Right ventricle myocardium superior (tissue), 1 donor: Measurements from ENCODE around the gene FOXP1. TPM values are rescaled to one million over a fixed set of nuclear protein-coding genes. Genes with fewer than 3 reads are reported as not detected.
A peak's percentile ranks its signal among the peaks of the same experiment; 100 is the strongest.

Source experiments
- ATAC-seq: fragments of 200-7000 bp; cut with Tn5 transposase; one replicate; pipeline ENCODE4 v1.9.1; 2020; ENCODE audit warnings: mild to moderate bottlenecking; ENCODE audit not compliant: poor library complexity
- DNase-seq: peaks from one replicate; pipeline ENCODE4 v3.0.0-alpha.2; 2020
- intact Hi-C: fragments of 100-400 bp; cut with DNase I; formaldehyde crosslinking; loops from one replicate; pipeline ENCODE4 v1.11.2; 2022
- total RNA-seq: library from RNA; stranded (reverse); fragmentation: NEBNext Ultra II Directional; extraction: Animal tissue kit (Norgen Biotek cat#: 25700); gene quantifications from one replicate; pipeline ENCODE4 v1.2.1, GENCODE V29; 2021
- donor health status: DM: no; HTN: yes; CAD: no; lungs with severe emphysema.

FOXP1 gene
- total RNA-seq, 1 donor from 2014 or later = 36.3 TPM

GRCh38 chr3:71152039-71152891 lies 431.3 kb downstream of the FOXP1 start:
- no peak for ATAC-seq
- intact Hi-C loops = no loop called here
- no peak for DNase-seq

DNA sequence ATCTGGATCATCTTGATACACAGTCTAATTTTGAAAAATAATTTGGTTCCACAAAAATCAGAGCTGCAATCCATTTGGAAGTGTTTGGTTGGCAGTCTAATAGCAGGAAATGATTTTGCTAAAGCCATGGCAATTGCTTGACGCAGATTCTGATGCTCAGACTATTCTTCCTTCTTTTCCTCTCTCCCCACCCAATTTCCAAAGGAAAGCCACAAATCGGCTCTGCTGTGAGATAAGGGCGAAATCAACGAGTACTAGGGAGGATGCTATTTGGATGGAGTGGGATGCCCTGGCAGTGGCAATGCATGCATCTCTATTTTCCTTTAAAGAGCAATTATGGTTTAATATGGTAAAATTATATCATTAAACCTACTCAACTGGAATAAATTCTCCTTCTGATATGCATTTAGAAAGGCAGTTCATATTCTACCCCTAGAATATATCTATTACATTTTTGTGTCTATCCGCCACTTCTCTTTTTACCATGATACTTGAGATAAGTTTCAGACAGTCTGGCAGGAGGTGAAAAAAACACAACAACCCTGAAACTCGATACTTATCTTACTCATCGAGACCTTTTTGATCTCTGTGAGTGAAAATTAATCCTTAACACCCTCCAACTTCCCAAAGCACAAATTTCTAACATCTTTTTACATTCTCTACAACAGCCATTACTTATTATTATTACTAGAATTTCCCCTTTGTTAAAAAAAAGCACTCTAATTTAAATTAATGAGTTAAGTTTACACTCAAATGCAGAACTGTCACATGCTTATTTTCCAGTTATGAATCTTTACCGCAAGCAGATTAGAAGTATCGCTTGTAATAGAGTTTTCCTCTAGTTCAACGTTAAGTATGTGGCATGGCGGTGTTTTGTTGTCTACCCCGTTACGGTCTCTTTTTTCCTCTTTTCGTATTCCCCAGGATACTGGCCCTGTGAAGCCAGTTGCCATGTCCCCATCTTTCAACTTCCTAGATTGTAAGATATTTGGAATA lies 433.3 kb downstream of the FOXP1 start:
- intact Hi-C loops = no loop called here
- DNase-seq (no peak), ATAC-seq (no peak)

- intact Hi-C loops = no loop called here
- DNase-seq (no peak), ATAC-seq (no peak)
These were observed 435.0 kb downstream of the FOXP1 start for GRCh38 chr3:71148455-71149060.

GRCh38 chr3:71146673-71147072 lies 436.9 kb downstream of the FOXP1 start:
- no peak for DNase-seq
- no peak for ATAC-seq
- intact Hi-C loops = no loop called here

GRCh38 chr3:71145954-71146353 lies 437.6 kb downstream of the FOXP1 start:
- DNase-seq = no peak
- intact Hi-C loops = no loop called here
- no peak for ATAC-seq

GRCh38 chr3:71144525-71145253 lies 438.8 kb downstream of the FOXP1 start:
- intact Hi-C loops = no loop called here
- no peak for ATAC-seq
- no peak for DNase-seq

DNA sequence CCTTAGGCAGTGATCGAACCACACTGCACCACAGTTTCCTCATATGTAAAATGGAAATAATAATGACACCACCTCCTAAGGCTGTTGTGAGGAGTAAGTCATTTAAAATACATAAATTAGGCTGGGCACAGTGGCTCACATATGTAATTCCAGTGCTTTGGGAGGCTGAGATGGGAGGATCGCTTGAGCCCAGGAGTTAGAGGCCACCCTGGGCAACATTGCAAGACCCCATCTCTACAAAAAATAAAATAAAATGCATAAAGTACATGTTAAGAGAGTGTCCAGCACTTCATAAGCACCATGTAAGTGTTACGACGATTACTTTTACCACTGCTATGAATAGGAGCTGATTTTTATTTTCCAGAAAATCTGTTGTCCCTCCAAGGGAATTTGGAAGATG lies 440.0 kb downstream of the FOXP1 start:
- no peak for DNase-seq
- intact Hi-C loops = no loop called here
- no peak for ATAC-seq

GRCh38 chr3:71142441-71143161 lies 440.9 kb downstream of the FOXP1 start:
- DNase-seq (no peak), ATAC-seq (peak; percentile 39)
- intact Hi-C loops = no loop called here

GRCh38 chr3:71140477-71140876 lies 443.1 kb downstream of the FOXP1 start:
- no peak for ATAC-seq
- no peak for DNase-seq
- intact Hi-C loops = no loop called here

- DNase-seq (no peak), ATAC-seq (no peak)
- intact Hi-C loops = no loop called here
These were observed 444.0 kb downstream of the FOXP1 start for GRCh38 chr3:71139496-71139895.

- intact Hi-C loops = no loop called here
- ATAC-seq (no peak), DNase-seq (no peak)
These were observed 445.1 kb downstream of the FOXP1 start for GRCh38 chr3:71138410-71138809.

DNA sequence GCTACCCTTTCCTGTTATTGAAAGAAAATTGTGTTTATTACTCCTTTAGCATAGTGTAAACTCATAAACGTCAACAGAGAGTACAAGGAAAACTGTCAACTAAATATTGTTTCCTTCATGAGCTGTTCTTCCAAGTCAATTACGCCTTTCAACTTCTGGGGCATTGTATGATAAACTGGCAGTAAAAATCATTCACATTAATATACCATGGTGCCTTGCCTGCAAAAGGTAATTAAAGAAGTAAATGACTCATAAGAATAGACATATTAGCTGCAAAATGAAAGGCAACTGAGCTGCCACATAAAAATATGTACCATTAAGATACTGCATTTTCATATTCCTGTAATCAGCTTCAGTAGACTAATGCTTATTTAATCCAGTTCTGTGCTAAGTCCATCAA lies 447.3 kb downstream of the FOXP1 start:
- ATAC-seq (no peak), DNase-seq (no peak)
- intact Hi-C loops = no loop called here

DNA sequence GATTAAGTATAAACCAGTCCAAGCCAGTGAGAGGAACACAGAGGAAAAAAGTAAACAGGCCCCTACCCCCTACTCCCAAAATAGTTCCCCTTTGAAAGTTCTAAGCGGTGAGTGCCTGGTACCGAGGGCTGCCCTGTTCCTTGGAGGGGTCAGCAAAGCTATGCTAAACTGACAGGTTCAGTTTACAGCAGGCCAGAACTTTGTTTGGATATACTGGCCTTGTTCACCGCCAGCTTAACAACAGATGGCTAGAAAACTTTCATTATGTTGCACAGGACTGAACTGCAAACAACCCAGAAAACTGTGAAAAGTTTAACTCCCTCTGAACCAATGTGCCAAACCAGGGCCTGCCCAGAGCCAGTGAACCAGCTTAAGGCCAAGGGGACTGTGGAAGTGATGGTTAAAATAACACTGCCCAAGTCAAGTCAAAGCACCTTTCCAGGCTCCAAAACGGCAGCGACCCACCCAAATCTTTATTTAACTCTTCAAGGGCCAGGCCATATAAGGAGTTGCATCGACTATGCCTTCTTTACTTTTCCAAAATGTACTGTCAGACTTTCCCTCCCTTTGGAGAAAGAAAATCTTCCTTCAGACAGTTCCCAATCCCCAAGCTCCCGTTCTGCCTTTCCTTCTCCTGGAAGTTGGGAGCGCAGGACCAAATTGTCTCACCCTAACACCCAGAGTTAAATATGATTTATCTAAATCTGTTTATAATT lies 448.0 kb downstream of the FOXP1 start:
- DNase-seq (no peak), ATAC-seq (no peak)
- intact Hi-C loops = no loop called here

- ATAC-seq = no peak
- intact Hi-C loops = no loop called here
These were observed 449.0 kb downstream of the FOXP1 start for GRCh38 chr3:71134521-71134920.

DNA sequence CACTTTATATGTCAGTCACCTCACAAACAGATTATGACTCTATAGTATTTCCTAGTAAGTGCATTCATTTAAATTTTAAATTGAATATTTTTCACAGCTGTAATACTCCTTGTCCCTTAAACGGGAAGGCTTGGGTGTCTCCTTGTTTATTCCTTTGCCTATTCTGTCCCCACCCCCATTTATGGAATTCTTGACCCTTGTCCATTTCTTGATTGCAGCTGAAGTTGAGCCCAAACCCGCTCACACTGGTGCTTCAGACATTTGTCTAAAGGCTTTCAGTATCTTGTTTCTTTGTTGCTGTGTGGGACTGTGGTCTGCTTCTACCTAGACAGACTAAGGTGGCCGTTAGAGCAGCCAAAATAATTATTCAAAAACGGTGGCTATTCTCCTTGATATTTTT lies 449.7 kb downstream of the FOXP1 start:
- DNase-seq (no peak), ATAC-seq (no peak)
- intact Hi-C loops = no loop called here

More at GRCh38 chr3:71134521-71134920, 449.0 kb downstream of the FOXP1 start:
- no peak for DNase-seq

GRCh38 chr3:71132995-71133730 lies 450.4 kb downstream of the FOXP1 start:
- ATAC-seq (no peak), DNase-seq (no peak)
- intact Hi-C loops = no loop called here
